SHP77 (cell line): ENCODE measurements around the gene SEMA5A.

Experiments
- DNase-seq, 2 experiments: peaks; one replicate each; lab custom pipeline; 2025; lab: John Stamatoyannopoulos, UW

The SEMA5A gene, protein sequence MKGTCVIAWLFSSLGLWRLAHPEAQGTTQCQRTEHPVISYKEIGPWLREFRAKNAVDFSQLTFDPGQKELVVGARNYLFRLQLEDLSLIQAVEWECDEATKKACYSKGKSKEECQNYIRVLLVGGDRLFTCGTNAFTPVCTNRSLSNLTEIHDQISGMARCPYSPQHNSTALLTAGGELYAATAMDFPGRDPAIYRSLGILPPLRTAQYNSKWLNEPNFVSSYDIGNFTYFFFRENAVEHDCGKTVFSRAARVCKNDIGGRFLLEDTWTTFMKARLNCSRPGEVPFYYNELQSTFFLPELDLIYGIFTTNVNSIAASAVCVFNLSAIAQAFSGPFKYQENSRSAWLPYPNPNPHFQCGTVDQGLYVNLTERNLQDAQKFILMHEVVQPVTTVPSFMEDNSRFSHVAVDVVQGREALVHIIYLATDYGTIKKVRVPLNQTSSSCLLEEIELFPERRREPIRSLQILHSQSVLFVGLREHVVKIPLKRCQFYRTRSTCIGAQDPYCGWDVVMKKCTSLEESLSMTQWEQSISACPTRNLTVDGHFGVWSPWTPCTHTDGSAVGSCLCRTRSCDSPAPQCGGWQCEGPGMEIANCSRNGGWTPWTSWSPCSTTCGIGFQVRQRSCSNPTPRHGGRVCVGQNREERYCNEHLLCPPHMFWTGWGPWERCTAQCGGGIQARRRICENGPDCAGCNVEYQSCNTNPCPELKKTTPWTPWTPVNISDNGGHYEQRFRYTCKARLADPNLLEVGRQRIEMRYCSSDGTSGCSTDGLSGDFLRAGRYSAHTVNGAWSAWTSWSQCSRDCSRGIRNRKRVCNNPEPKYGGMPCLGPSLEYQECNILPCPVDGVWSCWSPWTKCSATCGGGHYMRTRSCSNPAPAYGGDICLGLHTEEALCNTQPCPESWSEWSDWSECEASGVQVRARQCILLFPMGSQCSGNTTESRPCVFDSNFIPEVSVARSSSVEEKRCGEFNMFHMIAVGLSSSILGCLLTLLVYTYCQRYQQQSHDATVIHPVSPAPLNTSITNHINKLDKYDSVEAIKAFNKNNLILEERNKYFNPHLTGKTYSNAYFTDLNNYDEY

DNA sequence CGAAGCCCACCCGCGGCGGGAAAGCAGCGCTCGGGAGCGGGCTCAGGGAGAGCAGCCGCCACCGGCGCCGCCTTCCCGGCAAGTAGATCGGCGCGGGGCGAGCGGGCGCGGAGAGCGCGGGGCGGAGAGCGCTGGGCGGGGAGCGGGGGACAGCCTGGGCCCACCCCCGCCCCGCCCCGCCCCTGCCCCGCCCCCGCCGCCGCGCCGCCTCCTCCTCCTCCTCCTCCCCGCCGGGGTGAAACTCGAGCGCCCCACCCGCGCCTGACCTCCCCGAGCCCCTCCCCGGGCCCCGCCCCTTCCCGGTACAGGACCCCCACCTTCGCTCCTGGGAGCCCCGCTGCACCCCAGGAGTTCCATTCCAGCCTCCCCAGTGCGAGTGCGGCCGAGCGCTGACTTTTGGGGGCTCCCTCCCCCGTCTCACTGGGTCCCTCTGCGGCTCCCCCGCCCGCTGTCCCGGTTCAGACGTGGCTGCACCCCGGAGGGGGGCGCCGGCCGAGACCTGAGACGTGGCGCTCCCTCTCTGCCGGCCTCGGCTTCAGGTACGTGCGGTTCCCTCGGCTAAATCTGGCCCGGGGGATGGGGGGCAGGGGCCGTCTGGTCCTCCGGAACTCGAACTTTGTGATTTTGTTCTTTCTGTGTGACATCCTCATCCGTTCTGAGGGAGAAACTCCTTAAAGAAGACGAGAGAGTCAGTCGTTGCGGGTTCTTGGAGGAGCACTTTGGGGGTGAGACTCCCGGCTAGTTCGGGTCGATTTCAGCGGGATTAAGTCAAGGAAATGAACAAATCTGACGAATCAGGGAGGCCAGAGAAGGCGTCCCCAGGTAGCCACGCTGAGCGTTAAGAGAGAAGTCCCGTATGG, at the start of gene SEMA5A:
SEMA5A (minus strand) TSS at position 84 of the 860 bp plus-strand sequence. CDS start 166,129 bp downstream, outside the sequence.
- DNase-seq: no peak

- no peak for DNase-seq
These were observed 49.0 kb upstream of the SEMA5A start for GRCh38 chr5:9594913-9595312.

DNA sequence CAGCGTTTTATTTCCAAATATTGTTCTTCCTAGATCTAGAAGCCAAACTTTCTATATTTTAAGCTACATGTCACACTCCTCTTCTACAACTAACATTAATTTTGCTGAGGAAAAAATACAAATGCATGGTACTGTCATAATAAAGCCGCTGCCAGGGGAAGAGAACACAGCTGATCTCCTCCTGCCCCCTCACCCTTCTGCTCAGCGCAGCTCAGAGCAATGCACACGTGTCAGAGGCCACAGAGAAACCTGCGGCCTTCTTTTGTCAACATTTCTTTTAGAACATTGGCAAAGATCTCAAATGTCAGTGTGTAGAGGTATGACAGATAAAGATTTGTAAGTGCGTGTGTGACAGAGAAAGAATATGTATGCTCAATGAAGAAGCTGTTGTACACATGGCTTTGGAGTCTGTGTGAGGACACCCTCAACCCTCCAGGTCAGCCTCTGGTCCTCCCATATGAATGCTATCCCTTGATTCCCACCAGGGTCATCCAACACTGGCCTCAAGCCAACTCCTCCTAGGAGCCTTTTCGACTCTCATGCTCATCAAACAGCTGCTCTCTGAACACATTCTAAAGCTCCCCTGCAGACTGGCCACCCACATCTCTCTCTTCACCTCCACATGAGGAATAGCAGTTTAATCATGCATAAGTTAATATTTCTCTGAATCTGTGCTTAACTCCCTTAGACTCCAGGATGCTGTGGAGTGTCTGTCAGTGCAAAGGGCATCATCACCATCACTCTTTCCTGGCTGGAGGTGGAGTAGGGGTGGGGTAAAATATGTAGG, 43.4 kb upstream of the SEMA5A start:
- no peak for DNase-seq

DNA sequence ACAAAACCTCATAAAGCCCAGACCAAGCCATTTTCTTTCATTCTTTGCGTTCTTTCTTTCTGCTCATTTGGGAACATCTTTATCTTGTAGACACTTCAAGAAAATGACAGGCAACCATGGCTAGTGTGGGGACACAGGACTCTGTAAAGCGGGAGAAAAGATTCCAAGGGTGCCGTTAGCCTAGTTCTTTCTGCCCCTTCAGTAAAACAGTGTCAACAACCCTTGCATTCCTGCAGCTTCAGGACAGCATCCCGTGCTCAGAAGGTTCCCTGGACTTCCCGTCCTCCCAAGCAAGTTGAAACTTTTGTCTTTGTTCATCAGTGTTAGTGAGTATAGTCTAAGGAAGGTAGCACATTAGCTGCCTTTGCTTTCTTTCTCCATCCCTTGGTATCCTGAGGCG, 42.4 kb upstream of the SEMA5A start:
- DNase-seq: no peak

- DNase-seq: no peak
These were observed 41.3 kb upstream of the SEMA5A start for GRCh38 chr5:9587135-9587534.

GRCh38 chr5:9582406-9582805, 36.5 kb upstream of the SEMA5A start:
- no peak for DNase-seq

GRCh38 chr5:9573796-9574195, 27.9 kb upstream of the SEMA5A start:
- no peak for DNase-seq

DNA sequence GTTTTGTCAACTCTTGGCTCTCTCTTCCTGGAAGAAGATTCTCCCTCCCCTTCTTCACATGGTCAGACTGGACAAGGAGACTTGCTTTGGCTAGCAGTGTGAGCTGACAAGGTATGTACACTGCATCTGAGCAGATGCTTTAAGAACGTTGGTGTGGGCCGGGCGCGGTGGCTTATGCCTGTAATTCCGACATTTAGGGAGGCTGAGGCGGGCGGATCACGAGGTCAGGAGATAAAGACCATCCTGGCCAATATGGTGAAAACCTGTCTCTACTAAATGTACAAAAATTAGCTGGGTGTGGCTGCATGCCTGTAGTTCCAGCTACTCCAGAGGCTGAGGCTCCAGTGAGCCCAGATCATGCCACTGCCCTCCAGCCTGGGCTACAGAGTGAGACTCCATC, 26.4 kb upstream of the SEMA5A start:
- no peak for DNase-seq

- DNase-seq: no peak
These were observed 25.0 kb upstream of the SEMA5A start for GRCh38 chr5:9570876-9571275.

GRCh38 chr5:9567039-9567438, 21.2 kb upstream of the SEMA5A start:
- no peak for DNase-seq

DNA sequence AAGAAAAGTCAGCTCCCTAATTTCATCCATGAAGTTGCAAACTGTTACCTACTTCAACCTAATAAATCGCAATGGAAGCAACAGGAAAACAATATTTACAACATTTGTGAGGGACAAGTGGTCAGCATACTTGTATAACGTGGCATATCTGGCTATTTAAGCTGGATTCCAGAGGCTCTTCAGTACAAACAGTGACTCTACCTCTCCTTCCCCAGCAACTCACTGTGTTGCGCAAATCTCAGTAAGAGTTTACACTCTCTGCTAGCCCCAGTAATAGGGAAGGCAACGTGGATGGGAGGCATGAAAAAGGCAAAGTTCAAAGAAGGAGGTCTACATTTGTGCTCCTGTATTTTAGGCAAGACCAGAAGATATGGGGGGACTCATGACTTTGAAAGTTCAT, 18.9 kb upstream of the SEMA5A start:
- no peak for DNase-seq

DNA sequence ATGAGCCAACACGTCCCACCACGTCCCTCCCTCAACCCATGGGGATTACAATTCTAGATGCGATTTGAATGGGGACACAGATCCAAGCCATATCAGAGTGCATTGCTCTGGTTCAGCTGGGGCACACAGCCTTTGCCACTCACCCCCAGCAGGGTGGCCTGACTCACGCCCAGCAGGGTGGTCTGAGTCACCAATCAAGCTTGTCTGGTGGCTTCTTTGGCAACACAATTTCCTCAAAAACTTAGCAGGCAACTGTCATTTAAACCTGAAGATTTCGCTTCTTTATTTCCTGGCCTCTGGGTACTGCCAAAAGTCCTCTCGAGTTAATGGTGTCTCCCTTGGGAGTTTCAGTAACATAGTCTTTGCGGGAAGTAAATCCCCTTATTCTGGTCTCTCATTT, 16.3 kb upstream of the SEMA5A start:
- no peak for DNase-seq

DNA sequence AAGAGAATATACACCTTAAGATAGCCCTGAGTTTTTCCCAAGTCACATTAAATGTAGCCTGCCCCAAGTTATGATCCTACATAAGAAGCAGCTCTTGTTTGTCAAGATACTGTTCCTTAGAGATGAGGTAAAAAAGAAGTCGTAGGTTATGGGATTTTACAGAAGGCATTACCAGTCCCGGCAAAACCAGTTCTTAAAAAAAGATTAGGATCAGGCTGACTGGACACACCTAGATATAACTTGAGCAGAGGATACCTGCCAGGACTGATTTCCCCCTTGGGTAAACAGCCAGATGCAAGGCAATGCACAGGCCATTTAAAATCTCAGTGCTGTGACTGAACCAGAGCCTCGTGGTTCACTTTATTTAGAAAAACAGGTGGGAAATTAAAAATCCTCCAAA, 14.1 kb upstream of the SEMA5A start:
- no peak for DNase-seq

DNA sequence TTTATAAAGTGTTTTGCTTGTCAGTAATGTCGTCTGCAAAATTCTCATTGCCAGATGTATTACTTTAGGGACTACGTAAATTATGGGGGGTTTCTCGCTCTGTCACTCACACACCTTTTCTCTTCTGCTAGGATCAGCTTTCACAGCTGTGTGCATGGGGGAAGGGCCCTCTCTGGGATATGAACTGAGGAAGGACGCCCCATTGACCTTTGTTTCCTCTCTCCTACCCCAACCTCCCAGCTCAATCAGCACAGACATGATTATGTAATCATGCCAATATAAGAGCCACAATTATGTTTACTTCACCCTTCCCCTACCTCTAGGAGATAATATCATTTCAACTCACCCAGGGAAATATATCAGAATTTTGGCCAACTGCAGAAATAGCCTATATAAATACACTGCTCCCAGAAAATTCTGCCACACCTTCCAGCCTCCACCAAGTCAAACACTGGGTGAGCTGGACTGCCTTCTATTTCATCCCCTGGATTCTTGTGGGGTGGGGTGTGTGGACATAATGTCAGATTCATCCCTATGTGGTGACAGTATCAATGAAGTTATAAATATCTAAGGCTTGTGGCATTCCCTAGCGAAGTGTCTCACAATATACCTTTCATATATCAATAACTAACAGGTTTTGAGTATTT, 12.6 kb upstream of the SEMA5A start:
- no peak for DNase-seq

GRCh38 chr5:9557696-9558095, 11.8 kb upstream of the SEMA5A start:
- no peak for DNase-seq

DNA sequence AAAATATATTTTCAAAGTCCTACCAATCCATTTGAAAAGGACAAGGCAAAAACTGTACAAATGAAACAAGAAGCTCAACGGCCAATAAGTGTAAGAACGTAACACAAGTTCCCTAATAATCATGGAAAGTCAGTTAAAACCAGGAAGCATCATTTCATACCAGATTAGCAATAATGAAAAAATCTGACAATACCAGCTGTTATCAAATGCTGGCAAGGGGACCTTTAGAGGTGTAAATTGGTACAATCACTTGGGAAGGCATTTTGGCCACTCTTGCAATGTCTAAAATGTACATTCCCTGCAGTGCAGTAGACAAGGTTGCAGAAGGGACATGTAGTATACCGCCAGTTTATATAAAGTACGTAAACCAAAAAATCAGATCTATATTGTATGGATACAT, 10.1 kb upstream of the SEMA5A start:
- no peak for DNase-seq

- no peak for DNase-seq
These were observed 8.2 kb upstream of the SEMA5A start for GRCh38 chr5:9554122-9554521.

DNA sequence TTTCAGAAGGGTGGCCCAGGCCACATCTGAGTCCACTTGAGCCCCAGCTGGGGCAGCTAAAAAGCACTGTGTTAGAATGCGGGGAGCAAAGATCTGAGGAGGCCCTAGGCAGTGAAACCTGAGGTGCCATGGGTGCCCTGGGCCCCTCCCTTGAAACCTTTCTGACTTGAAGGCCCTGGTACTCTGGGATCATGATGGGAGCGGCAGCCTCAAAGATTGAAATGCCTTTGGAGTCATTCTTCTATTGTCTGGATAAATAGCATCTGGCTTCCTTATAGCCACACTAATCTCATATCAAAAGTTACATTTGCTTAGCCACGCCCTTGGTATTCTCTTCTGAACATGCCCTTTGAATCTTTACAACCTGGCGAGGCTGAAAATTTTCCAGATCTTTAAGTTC, 7.7 kb upstream of the SEMA5A start:
- DNase-seq: no peak

DNA sequence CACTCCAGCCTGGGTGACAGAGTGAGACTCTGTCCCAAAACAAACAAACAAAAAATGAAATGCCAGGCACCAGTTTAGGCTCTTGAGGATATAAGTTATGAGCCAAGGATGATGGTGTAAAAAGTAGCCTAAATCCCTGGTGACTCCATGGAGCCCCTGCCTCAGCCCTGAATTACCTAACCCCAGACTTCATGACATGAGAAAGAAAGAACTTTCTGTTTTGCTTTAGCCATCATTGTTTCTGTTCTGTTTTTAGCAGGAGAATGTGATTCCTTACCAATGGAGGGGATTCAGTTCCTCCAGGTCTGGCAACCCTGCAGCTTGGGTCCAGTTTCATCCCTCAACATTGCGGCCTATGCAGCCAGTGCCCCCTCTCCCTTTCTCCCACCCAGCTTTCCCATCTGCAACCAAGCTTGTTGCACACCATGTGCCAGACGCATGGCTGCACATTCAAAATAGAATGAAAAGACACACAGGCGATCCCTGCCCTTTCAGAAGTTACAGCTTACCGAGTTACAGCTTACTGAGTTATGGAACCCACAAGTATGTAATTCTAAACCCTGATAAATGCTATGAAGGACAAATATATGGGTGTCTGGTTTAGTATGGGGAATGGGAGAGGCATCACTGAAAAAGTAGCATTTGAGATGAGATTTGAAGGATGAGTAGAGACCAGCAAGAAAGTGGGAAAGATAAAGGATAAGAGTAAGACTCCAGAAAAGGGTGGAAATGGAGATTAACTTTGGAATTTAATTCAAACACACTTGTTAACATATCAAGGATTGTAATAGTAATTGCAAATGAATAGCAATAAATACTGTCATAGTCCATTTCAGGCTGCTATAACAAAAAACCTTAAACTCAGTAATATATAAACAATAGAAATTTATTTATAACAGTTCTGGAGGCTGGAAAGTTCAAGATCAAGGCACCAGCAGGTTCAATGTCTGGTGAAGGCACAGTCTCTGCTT, 6.0 kb upstream of the SEMA5A start:
- no peak for DNase-seq
